Ovary (tissue), 3 donors: Measurements from ENCODE around the gene TFAP2B.

Source experiments
- CTCF ChIP-seq, 3 donors: fragments of 450-650 bp in 2 of 3; fragments of 200-600 bp in 1 of 3; IDR thresholded peaks; one replicate each; pipeline versions ENCODE4 v1.5.1 to v1.8.0; 2016 to 2022; ENCODE audit warnings: antibody characterized with exemption in 3 of 3, mild to moderate bottlenecking in 1 of 3
- EP300 ChIP-seq: sonication (generic); formaldehyde crosslinking; IDR thresholded peaks from one replicate; pipeline ENCODE4 v1.6.1; 2017; ENCODE audit warnings: antibody characterized with exemption
- POLR2A ChIP-seq: fragments of 450-650 bp; IDR thresholded peaks from one replicate; pipeline ENCODE4 v1.6.1; 2017; ENCODE audit warnings: antibody characterized with exemption, mild to moderate bottlenecking, moderate library complexity
- donor health status: DM: no; HTN: no; CAD: no.

DNA sequence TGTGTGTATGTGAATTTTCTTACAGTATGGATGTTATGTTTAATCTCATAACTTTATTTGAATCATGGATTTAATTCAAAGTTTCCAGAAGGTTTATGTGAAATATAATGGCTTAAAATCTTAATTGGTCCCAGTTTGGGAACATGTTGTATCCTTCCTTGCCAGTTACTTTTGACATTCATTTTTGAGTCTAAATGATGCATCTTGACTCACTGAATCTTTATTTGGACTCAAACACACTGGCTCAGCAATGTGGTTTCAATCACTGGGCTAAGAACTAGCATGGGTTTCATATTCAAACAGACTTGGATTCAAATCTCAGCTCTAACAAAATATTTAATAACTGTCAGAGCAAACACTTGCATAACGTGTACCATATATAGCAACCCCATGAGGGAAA, 25.9 kb upstream of the TFAP2B start:
- TF ChIP-seq CTCF (IDR thresholded peaks at IDR 0.05) (no peak), EP300 (no peak), POLR2A (no peak)
